HG03135 (cell line): ENCODE data around the gene PTH1R.

Source experiments
- ATAC-seq: cut with Tn5 transposase; IDR thresholded peaks from one replicate; pipeline ENCODE4 v1.9.1; 2021; ENCODE audit warnings: mild to moderate bottlenecking, moderate library complexity; ENCODE audit not compliant: unreplicated experiment

The PTH1R gene

GRCh38 chr3:46897829-46898320, 20.4 kb downstream of the PTH1R start:
- no peak for ATAC-seq

- ATAC-seq, result no peak
Observed at GRCh38 chr3:46898321-46899150, 21.0 kb downstream of the PTH1R start.

GRCh38 chr3:46899151-46900006, 21.9 kb downstream of the PTH1R start:
- no peak for ATAC-seq

GRCh38 chr3:46900007-46900292, 22.4 kb downstream of the PTH1R start:
- ATAC-seq, result no peak

- ATAC-seq, result no peak
Observed at GRCh38 chr3:46900356-46900755, 22.8 kb downstream of the PTH1R start.

- no peak for ATAC-seq
Observed at GRCh38 chr3:46901061-46901460, 23.5 kb downstream of the PTH1R start.

GRCh38 chr3:46901591-46902187, 24.2 kb downstream of the PTH1R start:
- ATAC-seq, result no peak

- ATAC-seq, result no peak
Observed at GRCh38 chr3:46902188-46902631, 24.7 kb downstream of the PTH1R start.

- ATAC-seq, result no peak
Observed at GRCh38 chr3:46903341-46904302, 26.1 kb downstream of the PTH1R start.

GRCh38 chr3:46904303-46905212, 27.0 kb downstream of the PTH1R start:
- no peak for ATAC-seq

GRCh38 chr3:46905213-46905560, 27.7 kb downstream of the PTH1R start:
- ATAC-seq, result no peak

GRCh38 chr3:46905661-46906451, 28.3 kb downstream of the PTH1R start:
- ATAC-seq, result no peak

GRCh38 chr3:46906471-46907058, 29.0 kb downstream of the PTH1R start:
- ATAC-seq, result no peak

GRCh38 chr3:46907271-46907670, 29.8 kb downstream of the PTH1R start:
- ATAC-seq, result no peak

- no peak for ATAC-seq
Observed at GRCh38 chr3:46907960-46908293, 30.4 kb downstream of the PTH1R start.

- no peak for ATAC-seq
Observed at GRCh38 chr3:46908294-46908985, 30.9 kb downstream of the PTH1R start.

GRCh38 chr3:46908986-46909534, 31.5 kb downstream of the PTH1R start:
- no peak for ATAC-seq
